Measurements from ENCODE around the gene ATOH8.
A peak's percentile ranks its signal among the peaks of the same experiment; 100 is the strongest.

ATOH8 gene

DNA sequence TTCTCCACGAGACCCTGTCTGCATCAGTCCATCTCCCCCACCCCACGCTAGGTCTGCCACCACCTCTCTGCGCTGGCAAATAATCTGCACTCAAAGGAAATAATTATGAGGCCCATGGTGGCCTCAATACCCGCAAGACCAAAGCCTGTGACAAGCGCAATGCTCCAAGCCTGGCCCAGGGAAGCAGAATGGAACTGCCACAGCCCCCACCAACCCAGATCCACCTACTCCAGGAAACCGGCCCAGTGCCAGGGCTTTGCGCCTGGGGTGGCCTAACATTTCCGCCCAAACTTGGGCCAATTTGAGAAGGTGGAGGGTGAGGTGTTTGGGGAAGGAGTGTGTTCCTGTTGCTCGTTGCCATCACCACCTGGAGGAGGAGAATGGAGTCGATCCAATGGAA is 26.0 kb upstream of the ATOH8 start:
- DNase-seq (ENCODE audit: low spot score), result no peak
- TF ChIP-seq CTCF (IDR thresholded peaks at IDR 0.05; ENCODE audit: extremely low read depth, missing control alignments), result no peak

GRCh38 chr2:85728342-85728741 is 25.4 kb upstream of the ATOH8 start:
- TF ChIP-seq CTCF (IDR thresholded peaks at IDR 0.05; ENCODE audit: extremely low read depth, missing control alignments), result no peak
- no peak for DNase-seq (ENCODE audit: low spot score)

DNA sequence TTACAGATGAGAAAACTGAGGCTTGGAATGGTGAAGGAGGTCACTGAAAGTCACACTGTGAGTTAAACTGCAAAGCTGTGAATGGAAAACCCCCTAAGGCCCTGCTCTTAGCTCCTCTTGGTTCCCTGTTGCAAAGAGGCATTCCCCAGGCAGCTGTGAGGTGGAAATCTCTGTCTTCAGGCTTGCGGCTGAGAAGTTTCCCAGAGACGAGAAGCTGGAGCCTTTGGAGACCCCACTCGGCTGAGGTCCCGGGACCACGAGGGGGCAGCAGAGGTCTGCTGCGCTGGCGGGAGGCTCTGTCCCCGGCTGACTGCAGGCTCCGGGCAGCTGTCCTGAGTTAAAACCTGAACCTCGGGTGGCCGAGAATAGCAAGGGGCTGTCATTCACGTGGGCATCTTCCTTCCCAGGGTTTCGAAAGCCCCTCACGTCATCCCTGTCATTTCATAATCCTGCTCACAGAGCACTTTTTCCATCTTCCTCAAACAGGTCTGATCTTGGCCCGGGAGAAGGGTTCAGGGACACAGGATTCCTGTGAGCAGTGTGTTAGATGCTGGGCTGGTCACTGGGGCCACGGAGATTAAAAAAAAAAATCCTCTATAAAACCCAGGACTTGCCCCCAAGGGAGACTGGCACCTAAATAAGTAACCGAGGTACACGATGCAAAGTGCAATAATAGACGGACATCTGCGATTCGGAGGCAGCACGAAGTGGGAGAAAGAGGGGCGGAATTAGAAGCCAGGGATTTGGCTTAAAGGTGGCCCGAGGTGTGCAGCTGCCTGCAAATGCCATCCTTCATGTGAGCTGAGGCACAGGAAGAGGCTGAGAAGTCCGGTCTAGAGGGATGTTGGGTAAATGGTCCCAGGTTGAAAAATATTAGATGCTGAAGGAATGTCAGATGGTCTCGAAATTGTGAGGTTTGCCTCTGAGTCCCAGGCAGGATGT is 24.6 kb upstream of the ATOH8 start:
- peak; percentile 94 for TF ChIP-seq CTCF (IDR thresholded peaks at IDR 0.05; ENCODE audit: extremely low read depth, missing control alignments)
- DNase-seq (ENCODE audit: low spot score), result peak; percentile 87

DNA sequence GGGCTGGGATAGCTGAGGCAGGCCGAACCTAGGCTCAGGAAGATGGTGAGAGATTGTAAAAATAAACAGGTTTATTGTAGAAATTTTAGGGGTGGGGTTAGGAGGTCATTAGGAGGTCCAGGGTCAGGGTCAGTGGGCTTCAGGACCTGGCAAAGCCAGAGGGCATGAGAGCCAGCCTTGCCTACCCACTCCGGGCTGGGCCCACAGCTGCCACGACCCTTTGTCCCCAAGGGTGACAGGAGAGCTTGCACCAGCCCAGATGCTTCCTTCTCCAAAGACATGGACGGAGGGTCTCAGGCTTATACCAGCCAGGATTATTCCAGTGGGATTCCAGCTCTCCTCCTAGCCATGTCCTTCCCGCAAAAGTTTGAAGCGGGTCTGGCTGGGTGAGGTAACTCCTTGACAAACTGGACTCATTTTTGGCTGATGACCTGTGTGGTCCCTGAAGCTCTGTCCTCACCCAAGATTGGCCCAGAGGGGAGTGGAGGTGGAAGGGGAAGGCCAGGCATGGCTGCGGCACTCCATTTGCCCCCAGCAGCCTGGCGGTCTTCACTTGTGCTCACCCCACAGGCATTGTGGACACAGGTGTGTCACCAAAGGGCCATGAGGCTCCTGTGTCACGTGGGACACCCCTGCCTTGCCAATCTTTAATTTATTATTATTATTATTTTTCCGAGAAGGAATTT is 23.8 kb upstream of the ATOH8 start:
- TF ChIP-seq CTCF (IDR thresholded peaks at IDR 0.05; ENCODE audit: extremely low read depth, missing control alignments), result no peak
- no peak for DNase-seq (ENCODE audit: low spot score)

DNA sequence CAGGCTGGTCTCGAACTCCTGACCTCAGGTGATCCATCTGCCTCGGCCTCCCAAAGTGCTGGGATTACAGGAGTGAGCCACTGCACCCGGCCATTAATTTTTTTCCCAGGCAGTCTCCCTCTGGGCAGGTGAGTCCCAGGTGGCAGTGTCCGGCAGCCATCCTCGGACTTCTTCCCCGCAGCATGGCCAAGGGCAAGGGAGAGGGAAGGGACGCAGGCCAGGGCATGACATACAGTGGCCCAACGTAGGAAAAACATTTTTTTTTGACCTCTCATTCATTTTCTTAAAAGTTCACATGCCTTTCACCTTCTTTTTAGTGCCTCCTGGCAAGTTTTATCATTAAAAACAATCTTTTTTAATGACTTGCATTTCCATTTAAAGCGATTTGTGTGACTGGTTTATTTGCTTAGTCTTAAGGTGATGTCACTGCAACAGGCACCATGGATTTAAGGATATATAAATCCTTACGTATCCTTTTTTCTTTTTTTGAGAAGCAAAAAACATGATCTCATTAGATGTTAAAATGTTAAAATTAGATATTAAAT is 23.0 kb upstream of the ATOH8 start:
- TF ChIP-seq CTCF (IDR thresholded peaks at IDR 0.05; ENCODE audit: extremely low read depth, missing control alignments), result no peak
- DNase-seq (ENCODE audit: low spot score), result no peak

GRCh38 chr2:85731606-85732005 is 22.2 kb upstream of the ATOH8 start:
- TF ChIP-seq CTCF (IDR thresholded peaks at IDR 0.05; ENCODE audit: extremely low read depth, missing control alignments), result no peak
- no peak for DNase-seq (ENCODE audit: low spot score)
